K562 (cell line): ENCODE results near the gene DCLK1.
A peak's percentile ranks its signal among the peaks of the same experiment; 100 is the strongest.

Source experiments
- EZH2 ChIP-seq: IDR thresholded peaks from 2 replicates; pipeline ENCODE4 v1.6.1; 2012; ENCODE audit warnings: low read depth, mild to moderate bottlenecking, inconsistent platforms, low read length, borderline replicate concordance
- TF ChIP-seq, protein P1 (sequence below): sonication (generic); formaldehyde crosslinking; IDR thresholded peaks from 2 replicates; pipeline ENCODE4 v1.5.0; 2020; ENCODE audit warnings: missing genetic modification reagents
- TF ChIP-seq, protein P2 (sequence below), 3 experiments: IDR thresholded peaks in 2 of 3; conservative IDR thresholded peaks in 1 of 3; 2 replicates each; pipeline ENCODE4 v1.5.1; 2011 to 2012; ENCODE audit warnings: low read length in 3 of 3, mild to moderate bottlenecking in 3 of 3, control low read depth in 2 of 3, improper control_type of control experiment in 1 of 3, inconsistent platforms in 1 of 3, low read depth in 1 of 3, mixed read lengths in 1 of 3, moderate library complexity in 1 of 3; ENCODE audit not compliant: insufficient read depth in 2 of 3

DNA sequence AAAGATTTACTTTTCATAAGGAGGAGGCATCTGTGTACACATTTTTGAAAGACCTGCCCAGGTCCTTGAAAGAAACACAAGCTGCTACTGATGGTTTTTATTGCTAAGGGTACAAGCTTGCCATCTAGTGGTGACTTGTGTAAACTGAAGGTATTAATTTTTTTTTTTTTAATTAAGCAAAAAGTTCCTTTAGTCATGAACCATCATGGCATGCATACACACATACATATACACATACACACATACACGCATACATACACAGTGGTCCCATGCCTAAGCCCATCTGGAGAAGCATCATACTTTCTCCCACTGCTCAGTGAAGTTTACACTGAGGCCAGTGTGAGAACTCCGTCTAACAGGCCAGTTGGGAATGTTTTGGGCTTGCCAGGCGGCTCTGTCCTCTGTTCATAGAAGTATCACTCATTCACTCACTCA, 312.5 kb downstream of the DCLK1 start:
- TF ChIP-seq, protein P1, sequence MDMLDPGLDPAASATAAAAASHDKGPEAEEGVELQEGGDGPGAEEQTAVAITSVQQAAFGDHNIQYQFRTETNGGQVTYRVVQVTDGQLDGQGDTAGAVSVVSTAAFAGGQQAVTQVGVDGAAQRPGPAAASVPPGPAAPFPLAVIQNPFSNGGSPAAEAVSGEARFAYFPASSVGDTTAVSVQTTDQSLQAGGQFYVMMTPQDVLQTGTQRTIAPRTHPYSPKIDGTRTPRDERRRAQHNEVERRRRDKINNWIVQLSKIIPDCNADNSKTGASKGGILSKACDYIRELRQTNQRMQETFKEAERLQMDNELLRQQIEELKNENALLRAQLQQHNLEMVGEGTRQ (CRISPR knock-in tag), result no peak
- TF ChIP-seq, protein P2, sequence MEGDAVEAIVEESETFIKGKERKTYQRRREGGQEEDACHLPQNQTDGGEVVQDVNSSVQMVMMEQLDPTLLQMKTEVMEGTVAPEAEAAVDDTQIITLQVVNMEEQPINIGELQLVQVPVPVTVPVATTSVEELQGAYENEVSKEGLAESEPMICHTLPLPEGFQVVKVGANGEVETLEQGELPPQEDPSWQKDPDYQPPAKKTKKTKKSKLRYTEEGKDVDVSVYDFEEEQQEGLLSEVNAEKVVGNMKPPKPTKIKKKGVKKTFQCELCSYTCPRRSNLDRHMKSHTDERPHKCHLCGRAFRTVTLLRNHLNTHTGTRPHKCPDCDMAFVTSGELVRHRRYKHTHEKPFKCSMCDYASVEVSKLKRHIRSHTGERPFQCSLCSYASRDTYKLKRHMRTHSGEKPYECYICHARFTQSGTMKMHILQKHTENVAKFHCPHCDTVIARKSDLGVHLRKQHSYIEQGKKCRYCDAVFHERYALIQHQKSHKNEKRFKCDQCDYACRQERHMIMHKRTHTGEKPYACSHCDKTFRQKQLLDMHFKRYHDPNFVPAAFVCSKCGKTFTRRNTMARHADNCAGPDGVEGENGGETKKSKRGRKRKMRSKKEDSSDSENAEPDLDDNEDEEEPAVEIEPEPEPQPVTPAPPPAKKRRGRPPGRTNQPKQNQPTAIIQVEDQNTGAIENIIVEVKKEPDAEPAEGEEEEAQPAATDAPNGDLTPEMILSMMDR (IDR thresholded peaks at IDR 0.05 in 2 of 3, conservative IDR thresholded peaks at IDR 0.05 in 1 of 3; ENCODE audit: insufficient read depth in 2 of 3, low read depth in 1 of 3, low read length in 3 of 3), result peak; percentile 9 to 54 (median 38); a peak in 4 of 6 replicates
- TF ChIP-seq EZH2, result no peak
